B cell (primary cell): ENCODE results near the gene AP4S1. TPM values are rescaled to one million over a fixed set of nuclear protein-coding genes. Genes with fewer than 3 reads are reported as not detected.

Experiments used
- ATAC-seq: fragments of 200-7000 bp; cut with Tn5 transposase; one replicate; pipeline ENCODE4 v1.10.0; 2021; ENCODE audit warnings: low read depth, mild to moderate bottlenecking, moderate number of reproducible peaks, moderate library complexity
- CTCF ChIA-PET: fragments of 350-600 bp; sonication (Branson Sonifier 250); formaldehyde crosslinking; loops from one replicate; lab custom pipeline; 2021; ENCODE audit warnings: antibody characterized with exemption, inconsistent platforms; lab: Charles Lee
- POLR2A ChIA-PET: fragments of 350-600 bp; sonication (Branson Sonifier 250); formaldehyde crosslinking; loops from one replicate; lab custom pipeline; 2021; ENCODE audit warnings: antibody characterized with exemption; lab: Charles Lee
- DNase-seq: peaks from one replicate; pipeline ENCODE4 v3.0.0; 2013
- H2AFZ ChIP-seq: 2 replicates; pipeline ENCODE4 v1.6.1; 2012; ENCODE audit warnings: mild to moderate bottlenecking, low read depth, low read length; ENCODE audit not compliant: insufficient read depth, poor library complexity, severe bottlenecking
- H3K27ac ChIP-seq, 2 donors: 1 replicate in 1 of 2; 2 replicates in 1 of 2; pipeline ENCODE4 v1.5.1; 2012 to 2013; ENCODE audit warnings: low read length in 2 of 2, mild to moderate bottlenecking in 2 of 2, moderate library complexity in 1 of 2
- H3K27me3 ChIP-seq, 4 experiments: fragments of 200-600 bp in 1 of 4; sonication (generic) in 1 of 4; replicated peaks in 1 of 4; 1 replicate in 2 of 4; 2 replicates in 2 of 4; pipeline versions ENCODE4 v1.6.1 to v1.7.0; 2013 to 2016; ENCODE audit warnings: low read length in 3 of 4, mild to moderate bottlenecking in 2 of 4, mixed read lengths in 1 of 4, moderate library complexity in 1 of 4; ENCODE audit not compliant: insufficient read depth in 4 of 4, control insufficient read depth in 3 of 4; ENCODE audit errors: control extremely low read depth in 1 of 4
- H3K36me3 ChIP-seq, 2 experiments: replicated peaks in 1 of 2; 1 replicate in 1 of 2; 2 replicates in 1 of 2; pipeline versions ENCODE4 v1.6.1 to v1.7.1; 2013; ENCODE audit warnings: low read length in 1 of 2; ENCODE audit not compliant: insufficient read depth in 2 of 2, control insufficient read depth in 1 of 2; ENCODE audit errors: control extremely low read depth in 1 of 2, extremely low read depth in 1 of 2
- H3K4me1 ChIP-seq, 2 donors: fragments of 200-600 bp in 1 of 2; sonication (generic) in 1 of 2; 1 replicate in 1 of 2; 2 replicates in 1 of 2; pipeline versions ENCODE4 v1.5.1 to v1.6.1; 2013 to 2017; ENCODE audit warnings: low read length in 2 of 2; ENCODE audit not compliant: control insufficient read depth in 2 of 2, insufficient read depth in 2 of 2
- H3K4me2 ChIP-seq: replicated peaks from 2 replicates; pipeline ENCODE3; 2012; ENCODE audit warnings: mild to moderate bottlenecking, low read depth, low read length; ENCODE audit not compliant: poor library complexity, severe bottlenecking
- H3K4me3 ChIP-seq, 5 experiments: fragments of 200-600 bp in 1 of 5; sonication (generic) in 1 of 5; 1 replicate in 3 of 5; 2 replicates in 2 of 5; pipeline versions ENCODE4 v1.5.1 to v1.7.0; 2011 to 2016; ENCODE audit warnings: low read length in 4 of 5, mild to moderate bottlenecking in 4 of 5, low read depth in 2 of 5, control low read depth in 1 of 5, moderate library complexity in 1 of 5; ENCODE audit not compliant: insufficient read depth in 1 of 5; ENCODE audit errors: control extremely low read depth in 1 of 5, extremely low read depth in 1 of 5
- H3K79me2 ChIP-seq: fragments of 200-600 bp; sonication (generic); one replicate; pipeline ENCODE4 v1.6.0; 2016; ENCODE audit warnings: low read length; ENCODE audit not compliant: control insufficient read depth, insufficient read depth
- H3K9ac ChIP-seq: fragments of 200-600 bp; sonication (generic); 2 replicates; pipeline ENCODE4 v1.6.1; 2017; ENCODE audit warnings: mild to moderate bottlenecking, low read length, moderate library complexity
- H3K9me3 ChIP-seq, 3 donors: one replicate each; pipeline versions ENCODE4 v1.6.1 to v1.7.1; 2013; ENCODE audit warnings: low read length in 2 of 3; ENCODE audit not compliant: control insufficient read depth in 2 of 3, insufficient read depth in 1 of 3; ENCODE audit errors: control extremely low read depth in 1 of 3
- H4K20me1 ChIP-seq: 2 replicates; pipeline ENCODE4 v1.6.0; 2012; ENCODE audit warnings: mild to moderate bottlenecking, low read length; ENCODE audit not compliant: insufficient read depth, control insufficient read depth, poor library complexity, severe bottlenecking
- H3K27ac Mint-ChIP-seq: one replicate; pipeline ENCODE4 v1.8.0; 2021; ENCODE audit warnings: mixed read lengths
- H3K27me3 Mint-ChIP-seq: one replicate; pipeline ENCODE4 v1.8.0; 2021; ENCODE audit warnings: mixed read lengths
- H3K4me1 Mint-ChIP-seq: one replicate; pipeline ENCODE4 v1.8.0; 2021; ENCODE audit warnings: mixed read lengths
- H3K4me3 Mint-ChIP-seq: one replicate; pipeline ENCODE4 v1.8.0; 2021; ENCODE audit warnings: mixed read lengths
- H3K9me3 Mint-ChIP-seq: one replicate; pipeline ENCODE4 v1.8.0; 2022; ENCODE audit warnings: mixed read lengths; ENCODE audit not compliant: insufficient read depth
- CTCF ChIP-seq: fragments of 200-600 bp; IDR thresholded peaks from one replicate; pipeline ENCODE4 v1.8.0; 2022; ENCODE audit warnings: antibody characterized with exemption, mild to moderate bottlenecking
- EZH2 ChIP-seq: IDR thresholded peaks from 2 replicates; pipeline ENCODE4 v1.6.1; 2012; ENCODE audit warnings: borderline replicate concordance, low read depth, mild to moderate bottlenecking, moderate library complexity, low read length; ENCODE audit not compliant: insufficient read depth, poor library complexity, severe bottlenecking
- WGBS: methylation state at CpG from one replicate; pipeline ENCODE4 v1.1.5; 2013; ENCODE audit warnings: missing lambda C conversion rate; ENCODE audit not compliant: insufficient coverage; 5-methylcytosine and 5-hydroxymethylcytosine counted together
- intact Hi-C: fragments of 100-400 bp; cut with micrococcal nuclease; formaldehyde crosslinking; loops from one replicate; pipeline ENCODE4 v1.10.0; 2022
- polyA plus RNA-seq: library from polyadenylated mRNA; depleted of rRNA; stranded (reverse); fragments of >200 nt; gene quantifications from 2 replicates; pipeline ENCODE4 v1.2.3, GENCODE V29; 2012
- total RNA-seq, 2 donors: library from RNA; stranded (reverse); fragments of 120-200 nt in 1 of 2; gene quantifications; 1 replicate in 1 of 2; 2 replicates in 1 of 2; pipeline versions ENCODE4 v1.2.3 to v1.2.4, GENCODE V29; 2013 to 2022

AP4S1 gene
- total and polyA plus RNA-seq, 2 donors (not counting 1 experiment from before 2014, with no cell fraction given): 3.4 to 15.9 TPM

GRCh38 chr14:31090883-31091764, 65.7 kb downstream of the AP4S1 start:
- intact Hi-C loops: no loop called here
- DNase-seq (no peak), ATAC-seq (no peak)
- Histone ChIP-seq H3K27me3 (no peaks in the 10 kb centered on the region), H3K9me3 (no peaks in the 10 kb centered on the region), H3K79me2 (no peaks in the 10 kb centered on the region), H3K4me1 (no peaks in the 10 kb centered on the region), H3K4me3 (no peak overlapping the region), H3K9ac (no peak overlapping the region), H2AFZ (no peak overlapping the region), H3K36me3 (peaks cover 0 to 2% of the 10 kb centered on the region in 2 experiments), H4K20me1 (no peaks in the 10 kb centered on the region), H3K27ac (no peak overlapping the region), H3K4me2 (no peak overlapping the region)
- ChIA-PET POLR2A (interaction anchor here (0.6 kb wide), 1 partner anchor 431 kb away, joined by 4 read pairs; no protein-coding TSS in a partner anchor), CTCF (interaction anchor here (0.7 to 1.2 kb wide), 2 partner anchors 64 to 111 kb away, joined by 3 read pairs; no protein-coding TSS in a partner anchor)
- Mint-ChIP-seq H3K27me3 (no peaks in the 10 kb centered on the region), H3K4me3 (no peak overlapping the region), H3K27ac (no peak overlapping the region), H3K4me1 (no peaks in the 10 kb centered on the region), H3K9me3 (no peaks in the 10 kb centered on the region)
- WGBS: 100% methylated on average over 2 of the region's 5 CpGs
- TF ChIP-seq EZH2 (no peak), CTCF (no peak)

DNA sequence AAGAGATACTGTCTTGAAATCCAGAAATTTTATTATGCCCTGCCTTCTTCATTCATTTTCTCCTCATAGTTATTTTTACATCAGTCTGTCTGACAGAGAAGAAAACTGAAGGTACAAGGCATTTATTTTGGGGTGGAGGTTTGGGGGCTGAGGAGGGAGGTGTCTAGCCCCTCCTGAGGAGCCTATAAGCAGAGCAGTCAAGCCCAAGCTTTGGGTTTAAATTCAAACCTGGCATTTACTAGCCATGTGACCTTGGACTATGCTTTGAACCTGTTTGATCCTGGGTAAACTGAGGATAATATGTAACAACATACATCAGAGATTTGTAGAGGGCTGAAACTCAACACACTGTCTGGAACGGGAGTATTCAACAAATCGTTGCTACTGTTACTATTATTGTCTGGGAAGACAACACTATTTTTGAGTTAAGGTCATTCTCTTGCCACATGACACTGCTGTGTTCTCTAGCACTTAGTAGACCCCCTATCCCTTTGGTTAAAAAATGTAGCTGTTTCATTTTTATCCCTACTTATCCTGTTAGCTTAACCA, 66.8 kb downstream of the AP4S1 start:
- H2AFZ ChIP-seq: no peak overlapping the region
- DNase-seq (no peak), ATAC-seq (no peak)
- intact Hi-C loops: no loop called here
- H3K9ac ChIP-seq: no peak overlapping the region
- H3K9me3 ChIP-seq: no peaks in the 10 kb centered on the region
- Mint-ChIP-seq H3K9me3 (no peaks in the 10 kb centered on the region), H3K27ac (no peak overlapping the region), H3K4me3 (no peak overlapping the region), H3K27me3 (no peaks in the 10 kb centered on the region), H3K4me1 (no peaks in the 10 kb centered on the region)
- POLR2A ChIA-PET: no interaction called here
- H3K4me3 ChIP-seq: no peak overlapping the region
- no CpG with 5 or more reads among the region's 2 CpGs for WGBS
- H3K36me3 ChIP-seq: peaks cover 0 to 2% of the 10 kb centered on the region in 2 experiments
- no peaks in the 10 kb centered on the region for H3K27me3 ChIP-seq
- no peaks in the 10 kb centered on the region for H3K79me2 ChIP-seq
- H3K4me2 ChIP-seq: no peak overlapping the region
- no peaks in the 10 kb centered on the region for H3K4me1 ChIP-seq
- CTCF ChIA-PET: no interaction called here
- TF ChIP-seq CTCF (no peak), EZH2 (no peak)
- H3K27ac ChIP-seq: no peak overlapping the region
- H4K20me1 ChIP-seq: no peaks in the 10 kb centered on the region
